ENCODE results near the gene SND1. TPM values are rescaled to one million over a fixed set of nuclear protein-coding genes. Genes with fewer than 3 reads are reported as not detected.

Gene SND1
- total RNA-seq, 1 experiment from 2014 or later: 218 TPM

- no peak overlapping the region for H4K8ac ChIP-seq (replicated peaks; ENCODE audit: insufficient read length, low read depth, low read length)
- Mint-ChIP-seq H3K9me3 (no peaks in the 10 kb centered on the region; a peak in 2 of 5 replicates), H3K4me3 (peak overlapping the region; percentile 77 to 89), H3K27ac (peak overlapping the region in 1 of 3 experiments; percentile 84; a peak in 1 of 7 replicates), H3K4me1 (peaks cover 20% of the 10 kb centered on the region in 2 experiments), H3K27me3 (ENCODE audit: low read depth) (peaks cover 83% of the 10 kb centered on the region), H3K36me3 (ENCODE audit: insufficient read depth in 1 of 3, low read depth in 3 of 3) (no peaks in the 10 kb centered on the region; a peak in 1 of 7 replicates)
- peaks cover 16% of the 10 kb centered on the region for H3K23me2 ChIP-seq (ENCODE audit: insufficient read length, low read depth, low read length, poor library complexity, severe bottlenecking)
- H4K20me1 ChIP-seq (ENCODE audit: control insufficient read depth, insufficient read depth, insufficient read length): no peaks in the 10 kb centered on the region
- no peak overlapping the region for H3K27ac ChIP-seq (ENCODE audit: insufficient read length, low read depth, low read length)
- H2BK12ac ChIP-seq (ENCODE audit: insufficient read length, low read depth, low read length): no peak overlapping the region
- no peaks in the 10 kb centered on the region for H3K9me3 ChIP-seq (ENCODE audit: control insufficient read depth, low read depth, low read length)
- peak overlapping the region; percentile 21 for H3K9ac ChIP-seq (ENCODE audit: extremely low read depth, insufficient read length, low read length)
- H3K4me2 ChIP-seq (ENCODE audit: insufficient read depth, insufficient read length, low read length): peak overlapping the region; percentile 90
- no peak overlapping the region for H4K5ac ChIP-seq (ENCODE audit: insufficient read length, low read depth, low read length)
- no peaks in the 10 kb centered on the region for H3K4me1 ChIP-seq (ENCODE audit: insufficient read depth, low read length)
- H2BK120ac ChIP-seq (ENCODE audit: low read depth, low read length, poor library complexity, severe bottlenecking): no peak overlapping the region
- no peak overlapping the region for H2AK5ac ChIP-seq (ENCODE audit: insufficient read length, low read length)
- H4K91ac ChIP-seq (ENCODE audit: insufficient read length, low read depth, low read length): no peak overlapping the region
- no peak overlapping the region for H3K4ac ChIP-seq (ENCODE audit: low read depth, low read length)
- peak overlapping the region; percentile 81 for H2AFZ ChIP-seq (ENCODE audit: low read length)
- H3T11ph ChIP-seq (ENCODE audit: low read length): no peak overlapping the region
- no peak overlapping the region for H3K14ac ChIP-seq (ENCODE audit: insufficient read depth, low read length)
- H3K79me1 ChIP-seq (ENCODE audit: insufficient read depth, low read depth, low read length, poor library complexity, severe bottlenecking): no peaks in the 10 kb centered on the region
- no peak for TF ChIP-seq CTCF (conservative IDR thresholded peaks at IDR 0.05)
- H3K18ac ChIP-seq (ENCODE audit: insufficient read length, low read depth, low read length): no peak overlapping the region
- no peak overlapping the region for H3K23ac ChIP-seq (ENCODE audit: insufficient read length, low read depth, low read length)
- no CpG with 5 or more reads among the region's 24 CpGs for WGBS (ENCODE audit: extremely low coverage, insufficient read length, low lambda C conversion rate)
- no peak overlapping the region for H3K56ac ChIP-seq (ENCODE audit: insufficient read length, low read depth, low read length)
- H2BK15ac ChIP-seq (ENCODE audit: low read depth, low read length): no peak overlapping the region
- no peak overlapping the region for H2BK5ac ChIP-seq (ENCODE audit: insufficient read length, low read length)
- peaks cover 20% of the 10 kb centered on the region; the same call in 1 of the 2 replicates for H3K27me3 ChIP-seq (ENCODE audit: insufficient read depth, low read length)
- DNase-seq: peak; percentile 72
- no peaks in the 10 kb centered on the region for H3K79me2 ChIP-seq (ENCODE audit: insufficient read depth, low read length)
- H2BK20ac ChIP-seq (ENCODE audit: low read depth, low read length, poor library complexity, severe bottlenecking): no peak overlapping the region
Measured at GRCh38 chr7:127620406-127621233, 31.4 kb upstream of the SND1 start.

Data from H9 (cell line).